K562 treated with DMSO at 1 percent for 48 hours (cell line): ENCODE data around the gene ETFDH. TPM values are rescaled to one million over a fixed set of nuclear protein-coding genes. Genes with fewer than 3 reads are reported as not detected.

Experiments
- total RNA-seq: library from RNA; unstranded; fragments of 300-600 nt; gene quantifications from 2 replicates; pipeline ENCODE4 v1.2.3, GENCODE V29; 2022; ENCODE audit warnings: low replicate concordance; ENCODE audit errors: extremely low read depth

The ETFDH gene
- not detected in 2 replicates for total RNA-seq

DNA sequence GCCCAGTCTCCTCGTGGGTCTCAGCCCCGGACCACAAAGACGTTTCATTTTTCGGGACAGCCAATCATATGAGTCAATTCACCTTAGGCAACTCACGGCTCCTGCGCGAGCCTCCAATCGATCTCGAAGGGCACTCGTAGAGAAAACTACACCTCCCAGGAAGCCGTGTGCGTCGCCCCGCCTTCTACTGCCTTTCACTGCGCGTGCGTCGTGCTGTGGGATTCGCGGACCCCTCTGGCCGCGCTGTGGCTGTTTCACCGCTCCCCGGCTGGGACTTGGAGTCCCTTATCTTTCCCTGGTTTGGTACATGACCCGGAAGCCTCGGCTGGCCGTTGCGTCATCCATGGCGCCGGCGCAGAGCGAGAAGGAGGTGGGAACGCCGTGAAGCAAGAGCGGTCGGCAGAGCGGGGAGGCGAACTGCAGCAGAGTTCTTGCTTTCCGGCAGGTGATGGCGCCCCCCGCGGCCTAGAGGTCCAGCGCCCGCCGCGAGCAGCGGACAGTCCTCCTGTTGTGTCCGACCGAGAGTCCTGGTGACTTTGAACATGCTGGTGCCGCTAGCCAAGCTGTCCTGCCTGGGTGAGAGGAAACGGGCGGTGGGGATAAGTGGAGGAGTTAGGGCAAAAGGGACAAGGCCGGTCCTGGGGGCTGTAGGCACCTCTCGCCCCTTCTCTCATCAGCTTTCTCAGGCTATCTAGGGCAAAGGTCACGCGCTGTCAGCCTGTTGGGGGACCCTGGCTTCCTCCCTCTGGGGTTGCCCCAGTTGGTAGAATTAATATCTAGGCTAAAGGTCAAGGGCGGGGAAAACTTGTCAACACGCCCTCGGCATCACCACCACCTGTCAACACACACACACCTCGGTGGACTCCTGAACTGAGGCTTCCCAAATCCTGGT is at the start of gene ETFDH:
Gene ETFDH (plus strand): TSS at position 382 of the 892 bp plus-strand sequence. CDS start 161 bp downstream, at position 543.

DNA sequence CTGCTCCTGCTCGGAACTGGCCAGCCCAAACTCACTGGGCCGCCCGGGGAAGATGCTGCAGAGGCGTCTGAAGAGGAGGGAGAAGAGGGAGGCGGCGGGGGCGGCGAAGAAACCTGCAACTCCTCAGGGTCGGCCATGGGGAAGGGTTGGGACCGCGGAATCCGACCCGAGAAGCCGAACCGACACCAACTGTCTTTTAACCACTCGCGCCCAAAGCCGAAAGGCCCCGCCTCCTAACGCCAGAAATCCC is 506 bp upstream of the ETFDH start, which contains the start of gene C4orf46:
Gene C4orf46 (minus strand): TSS at position 223 of the 250 bp plus-strand sequence. CDS start 86 bp downstream, at position 137.

DNA sequence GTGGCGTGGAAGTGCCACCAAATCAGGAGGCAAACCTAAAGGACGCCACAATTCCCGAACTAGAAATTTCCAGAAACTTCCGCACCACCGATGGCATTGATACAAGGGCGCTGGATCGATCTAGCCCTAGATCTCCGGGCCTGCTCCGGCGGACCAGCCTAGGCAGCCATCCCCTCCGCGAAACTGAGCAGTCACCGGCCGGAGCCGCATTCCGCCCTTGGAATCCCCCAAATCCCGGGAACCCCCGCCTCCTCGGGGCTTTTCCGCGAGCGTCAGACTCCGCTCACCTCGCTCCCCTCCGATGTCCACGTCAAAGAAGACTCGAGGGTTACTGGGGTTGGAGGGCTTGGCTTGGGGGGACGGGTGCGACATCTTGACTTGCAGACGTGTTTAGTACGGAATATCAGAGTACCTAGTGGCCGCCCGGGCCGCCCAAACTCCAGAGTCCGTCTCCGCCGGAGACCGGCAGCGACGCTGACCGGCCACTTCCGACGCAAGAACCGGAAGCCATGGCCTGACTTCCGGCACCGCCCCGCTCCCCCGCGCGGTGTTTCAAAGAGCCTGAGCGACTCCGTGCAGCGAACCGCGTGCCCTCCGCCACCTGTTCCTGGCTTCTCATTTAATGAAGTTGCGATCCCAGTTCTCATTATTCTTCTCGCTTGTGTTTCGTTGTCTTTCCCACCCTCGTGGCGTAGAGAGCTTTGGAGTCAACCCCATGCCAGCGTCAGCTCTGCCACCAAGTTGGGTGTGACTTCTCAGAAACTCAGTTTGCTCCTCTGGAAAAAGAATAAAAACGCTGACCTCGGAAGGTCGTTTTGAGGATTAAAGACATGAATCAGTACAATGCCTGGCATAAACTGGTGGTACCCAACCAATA is 51.1 kb downstream of the ETFDH start, which contains the start of gene PPID:
Gene PPID (minus strand): TSS at position 480 of the 877 bp plus-strand sequence. CDS start 108 bp downstream, at position 372.

Other genes starting within 250 kb of the ETFDH start
- not detected in 2 replicates for gene RXFP1, start 150.4 kb upstream of the ETFDH start, total RNA-seq
- gene C4orf46, start 409 bp upstream of the ETFDH start, total RNA-seq = not detected in 2 replicates
- gene PPID, start 51.1 kb downstream of the ETFDH start, total RNA-seq = not detected in 2 replicates
- not detected in 2 replicates for gene FNIP2, start 96.7 kb downstream of the ETFDH start, total RNA-seq